Myocyte (in vitro differentiated cells): ENCODE data around the gene COBL. TPM values are rescaled to one million over a fixed set of nuclear protein-coding genes. Genes with fewer than 3 reads are reported as not detected.
A peak's percentile ranks its signal among the peaks of the same experiment; 100 is the strongest.
"Not testable (repeated sequence)": the region's sequence is repeated elsewhere in the genome, so short reads cannot be mapped to it uniquely, and the experiment has no call there.

Experiments used
- DNase-seq: peaks from one replicate; pipeline ENCODE4 v3.0.0-alpha.2; 2012; ENCODE audit warnings: low read depth
- total RNA-seq: library from RNA; depleted of rRNA; stranded (reverse); fragments of >200 nt; gene quantifications from 2 replicates; pipeline ENCODE4 v1.2.3, GENCODE V29; 2014

The COBL gene
- total RNA-seq, 1 donor from 2014 or later: 52.6 TPM

DNA sequence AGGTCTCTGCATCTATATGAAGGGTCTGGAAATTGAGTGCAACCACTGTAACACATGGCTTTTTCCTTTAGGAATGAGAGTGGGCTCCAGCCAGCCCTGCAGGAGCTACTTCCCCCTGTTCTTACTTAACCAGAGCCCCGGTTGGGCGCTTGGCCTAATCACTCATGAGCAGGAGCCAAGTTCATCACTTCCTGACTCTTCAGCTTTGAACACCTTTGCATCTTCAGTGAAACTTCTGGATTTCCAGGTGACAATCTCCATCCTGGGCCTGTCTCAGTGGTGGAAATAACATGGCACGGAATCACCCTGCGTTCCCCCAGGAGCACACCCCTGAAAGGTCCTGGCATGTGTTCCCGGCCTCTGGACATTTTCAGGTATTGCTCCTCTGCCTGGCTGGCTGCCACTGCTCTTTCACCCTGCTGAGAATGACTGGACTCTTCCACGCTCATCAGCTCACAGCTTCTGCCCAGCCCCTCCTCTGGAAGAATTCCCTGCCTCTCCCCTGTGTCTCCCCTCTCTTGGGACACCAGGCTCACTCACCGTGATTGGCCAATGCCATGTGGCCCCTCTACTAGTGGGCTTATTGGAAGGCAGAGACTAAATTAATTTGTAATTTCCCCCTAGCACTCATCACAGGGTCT lies 304.8 kb downstream of the COBL start:
- DNase-seq: no peak

GRCh38 chr7:51010534-51010933 lies 306.1 kb downstream of the COBL start:
- no peak for DNase-seq

DNA sequence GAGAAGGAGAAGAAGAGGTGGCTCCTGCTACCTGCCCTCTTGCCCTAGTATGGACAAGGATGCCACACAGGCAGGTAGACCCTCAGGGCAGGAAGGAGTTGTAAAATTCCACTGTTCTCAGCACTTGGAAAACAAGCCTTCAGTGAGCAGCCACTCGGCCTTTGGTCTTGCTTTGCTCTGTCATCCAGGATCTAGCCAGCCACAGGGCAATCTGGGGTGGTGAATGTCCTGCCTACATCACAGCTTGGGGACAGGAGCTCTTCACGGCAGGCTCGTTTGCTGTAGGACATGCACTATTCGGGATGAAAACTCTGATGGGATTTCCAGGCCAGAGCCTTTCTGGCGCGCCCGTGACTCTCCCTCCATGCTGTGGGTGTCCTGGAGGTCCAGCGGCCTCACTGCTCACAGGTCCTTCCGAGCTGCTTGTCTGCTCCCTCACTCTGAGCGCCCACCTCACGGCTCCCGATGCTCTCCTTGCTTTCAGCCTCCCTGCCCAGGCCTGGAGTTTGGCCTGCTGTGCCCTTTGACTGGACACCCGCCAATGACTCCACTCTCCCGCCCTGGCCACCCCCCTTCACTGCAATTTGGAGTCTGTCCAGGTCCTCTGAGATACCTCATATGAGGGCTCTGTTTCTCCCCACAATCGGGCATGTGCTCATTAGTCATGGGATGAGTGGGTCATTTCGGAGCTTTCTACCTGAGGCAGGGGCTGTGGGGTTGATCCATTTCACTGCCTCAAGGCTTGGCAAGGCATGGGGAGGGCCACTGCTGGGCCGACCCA lies 306.7 kb downstream of the COBL start:
- peak; percentile 69 for DNase-seq

DNA sequence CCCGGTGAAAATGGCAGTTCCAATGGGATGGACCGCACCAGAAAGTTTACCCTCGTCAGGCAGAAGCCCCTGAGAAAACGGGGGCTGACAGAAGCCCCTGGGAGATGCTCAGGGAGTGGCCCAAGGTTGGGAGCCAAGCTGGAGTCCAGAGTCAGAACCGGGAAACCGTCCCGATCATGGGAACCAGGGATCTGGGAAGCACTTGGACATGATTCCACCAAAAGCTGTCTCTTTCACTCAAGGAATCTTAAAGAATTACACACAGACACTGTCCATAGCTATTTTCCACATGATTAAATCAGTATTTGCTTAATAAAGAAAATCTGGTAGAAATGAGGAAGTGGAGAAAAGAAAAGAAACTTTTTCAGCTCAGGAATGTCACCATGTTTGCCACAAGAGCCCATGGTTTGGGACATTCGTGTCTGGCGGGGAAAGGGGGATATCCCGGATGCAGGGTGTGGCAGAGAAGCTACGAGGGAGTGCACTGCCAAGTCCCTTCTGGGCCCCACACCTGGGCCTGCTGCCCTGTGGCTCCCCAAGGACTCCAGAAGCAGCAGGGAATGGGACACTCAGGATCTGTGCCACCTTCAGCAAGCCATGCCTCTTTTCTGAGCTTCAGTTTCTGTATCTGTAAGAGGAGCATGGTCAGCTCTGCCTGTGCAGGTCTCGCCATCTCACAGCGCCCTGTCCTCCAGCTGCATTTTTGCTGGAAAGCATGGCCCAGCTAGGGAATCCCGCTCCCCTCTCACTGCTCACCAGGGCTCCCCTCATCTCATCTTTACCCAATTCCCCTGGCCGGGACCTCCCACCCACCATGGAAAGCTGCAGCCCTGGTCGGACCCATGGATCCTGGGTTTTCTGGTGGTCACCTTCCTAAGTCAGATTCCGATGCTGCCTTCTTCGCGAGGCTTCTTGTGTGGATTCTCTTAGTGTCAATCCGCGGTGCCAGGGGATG lies 308.8 kb downstream of the COBL start:
- DNase-seq: no peak

DNA sequence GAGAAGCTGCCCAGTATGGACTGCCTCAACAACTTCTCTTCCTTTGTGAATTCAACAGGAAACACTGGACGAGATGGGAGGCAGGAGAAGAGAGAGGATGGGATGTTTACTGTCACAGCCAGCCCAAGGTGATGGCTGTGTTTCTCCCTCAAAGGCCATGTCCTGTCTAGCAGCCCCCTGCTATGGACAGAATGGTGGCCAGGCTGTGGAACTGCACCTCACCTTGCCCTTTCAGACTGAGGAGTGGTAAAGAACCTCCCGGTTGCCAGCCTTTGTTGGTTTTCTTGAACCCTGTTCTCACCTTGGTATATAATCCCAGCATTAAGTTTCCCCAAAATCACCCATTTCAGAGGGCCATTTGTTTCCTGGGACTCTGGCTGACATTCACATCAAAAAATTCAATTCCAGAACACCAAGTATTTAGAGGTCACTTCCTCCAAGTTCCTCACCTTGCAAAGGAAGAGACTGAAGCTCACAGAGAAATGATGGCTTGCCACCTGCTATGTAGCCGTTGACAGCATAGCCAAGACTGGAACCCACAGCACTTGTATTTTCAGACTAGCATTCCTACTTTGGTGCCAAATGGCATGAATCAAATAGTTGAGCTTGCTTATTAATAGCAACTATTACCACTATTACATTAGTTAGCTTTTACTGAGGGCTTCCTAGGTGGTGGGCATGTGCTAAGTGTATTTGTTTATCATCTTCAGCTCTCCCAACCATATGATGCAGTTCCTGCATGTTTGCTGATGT lies 309.9 kb downstream of the COBL start:
- DNase-seq: peak; percentile 86

- peak; percentile 50 for DNase-seq
Observed at GRCh38 chr7:51005074-51005473, 311.5 kb downstream of the COBL start.

- no peak for DNase-seq
Observed at GRCh38 chr7:51000956-51001355, 315.7 kb downstream of the COBL start.

DNA sequence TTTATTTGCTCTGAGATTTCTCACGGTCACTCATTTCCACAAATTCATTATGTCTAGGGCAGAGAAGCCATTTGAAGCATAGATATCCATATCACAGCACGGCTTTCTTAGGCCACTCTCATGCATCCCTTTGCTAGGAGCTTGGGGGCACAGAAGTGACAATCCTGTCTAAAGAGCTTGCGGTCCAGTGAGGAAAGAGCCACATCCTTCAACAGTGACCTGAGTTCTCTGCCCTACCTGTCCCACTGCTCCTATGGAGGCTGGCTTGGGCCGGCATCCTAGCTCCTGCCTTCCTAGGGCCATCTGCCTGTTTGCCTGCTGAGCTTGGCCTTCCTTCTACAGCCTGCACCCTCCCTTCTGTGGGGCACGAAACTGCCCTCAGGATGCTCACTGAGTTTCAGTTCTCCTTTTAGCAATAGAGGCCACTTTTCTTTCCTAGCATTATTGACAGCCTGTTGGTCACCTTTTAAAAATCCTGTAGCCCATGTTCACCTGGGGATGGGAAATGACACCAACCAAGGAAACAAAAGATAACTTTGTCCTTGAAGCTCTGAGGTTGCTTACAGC lies 321.8 kb downstream of the COBL start:
- DNase-seq: no peak

GRCh38 chr7:50990214-50990613 lies 326.4 kb downstream of the COBL start:
- not testable (repeated sequence) for DNase-seq

GRCh38 chr7:50988988-50989387 lies 327.6 kb downstream of the COBL start:
- no peak for DNase-seq

DNA sequence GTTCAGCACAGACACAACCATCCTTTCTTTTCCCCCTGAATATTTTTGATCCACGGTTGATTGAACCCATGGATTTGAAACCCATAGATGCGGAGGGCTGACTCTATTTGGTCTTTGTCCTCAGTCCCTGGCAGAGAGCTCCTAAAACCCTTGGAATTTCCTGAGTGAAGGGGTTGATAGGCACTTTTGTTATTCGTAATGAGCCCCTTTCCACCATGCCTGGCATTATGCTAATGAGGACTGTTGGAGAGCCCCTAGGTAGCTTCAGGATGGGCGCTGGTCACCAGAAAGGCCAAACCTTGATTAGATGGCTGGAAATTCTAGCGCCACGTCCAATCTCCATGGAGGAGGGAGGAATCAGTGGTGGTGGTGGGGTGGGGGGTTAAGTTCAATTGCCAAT lies 328.1 kb downstream of the COBL start:
- DNase-seq: no peak

- no peak for DNase-seq
Observed at GRCh38 chr7:50985096-50985495, 331.5 kb downstream of the COBL start.

GRCh38 chr7:50983850-50984249 lies 332.8 kb downstream of the COBL start:
- DNase-seq: no peak

GRCh38 chr7:50982626-50983025 lies 334.0 kb downstream of the COBL start:
- DNase-seq: peak; percentile 40

DNA sequence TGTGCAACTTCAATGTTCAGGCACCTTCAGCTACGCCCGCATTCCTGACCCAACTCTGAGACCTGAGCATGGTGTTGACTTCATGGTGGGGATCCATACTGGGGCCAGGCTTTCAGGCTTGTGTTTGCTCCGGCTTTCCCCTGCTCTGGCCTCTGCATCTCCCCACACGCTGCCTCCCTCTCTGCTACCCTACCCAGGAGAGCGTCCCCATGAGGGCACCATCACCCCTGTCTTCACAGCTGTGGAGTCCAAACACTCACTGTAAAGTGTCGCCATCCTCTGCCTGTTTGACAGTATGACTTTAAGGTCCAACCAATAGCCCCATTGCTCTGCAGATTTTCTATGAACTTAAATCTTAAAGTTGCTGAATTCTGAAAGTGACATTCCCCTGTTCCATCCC lies 334.9 kb downstream of the COBL start:
- no peak for DNase-seq

GRCh38 chr7:50980411-50980810 lies 336.2 kb downstream of the COBL start:
- no peak for DNase-seq

GRCh38 chr7:50978633-50979215 lies 337.9 kb downstream of the COBL start:
- peak; percentile 88 for DNase-seq

GRCh38 chr7:50977421-50977820 lies 339.2 kb downstream of the COBL start:
- DNase-seq: no peak

GRCh38 chr7:50976064-50976463 lies 340.5 kb downstream of the COBL start:
- DNase-seq: no peak

GRCh38 chr7:50974240-50974639 lies 342.4 kb downstream of the COBL start:
- DNase-seq: no peak
